Urothelium cell line (cell line): ENCODE measurements around the gene PCA3.
A peak's percentile ranks its signal among the peaks of the same experiment; 100 is the strongest.

ENCODE experiments used
- DNase-seq: peaks from one replicate; pipeline ENCODE4 v3.0.0; 2011; ENCODE audit warnings: low spot score, mixed read lengths
- FAIRE-seq: peaks from 2 replicates; lab custom pipeline; 2011; peaks lifted over from hg19 to GRCh38; lab: Jason Lieb, UNC

The PCA3 gene

DNA sequence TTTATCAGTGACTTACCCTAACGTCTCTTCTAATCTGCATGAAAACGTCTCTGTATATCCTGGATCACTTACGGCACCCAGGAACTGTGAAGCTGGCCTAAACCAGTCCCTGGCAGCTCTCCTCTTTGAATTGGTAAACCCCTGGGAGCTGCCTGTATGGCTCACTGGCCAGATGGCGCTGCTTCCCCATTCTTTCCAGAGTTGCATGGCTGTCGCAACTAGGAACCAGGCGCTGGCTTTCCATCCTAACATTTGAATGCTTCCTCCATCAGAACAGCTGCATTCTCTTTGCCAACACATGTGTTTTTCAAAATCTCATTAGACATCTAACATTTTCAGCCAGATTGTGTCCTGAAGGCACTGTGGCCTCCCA, 8.0 kb upstream of the PCA3 start:
- peak; percentile 19 for DNase-seq
- no peak for FAIRE-seq

DNA sequence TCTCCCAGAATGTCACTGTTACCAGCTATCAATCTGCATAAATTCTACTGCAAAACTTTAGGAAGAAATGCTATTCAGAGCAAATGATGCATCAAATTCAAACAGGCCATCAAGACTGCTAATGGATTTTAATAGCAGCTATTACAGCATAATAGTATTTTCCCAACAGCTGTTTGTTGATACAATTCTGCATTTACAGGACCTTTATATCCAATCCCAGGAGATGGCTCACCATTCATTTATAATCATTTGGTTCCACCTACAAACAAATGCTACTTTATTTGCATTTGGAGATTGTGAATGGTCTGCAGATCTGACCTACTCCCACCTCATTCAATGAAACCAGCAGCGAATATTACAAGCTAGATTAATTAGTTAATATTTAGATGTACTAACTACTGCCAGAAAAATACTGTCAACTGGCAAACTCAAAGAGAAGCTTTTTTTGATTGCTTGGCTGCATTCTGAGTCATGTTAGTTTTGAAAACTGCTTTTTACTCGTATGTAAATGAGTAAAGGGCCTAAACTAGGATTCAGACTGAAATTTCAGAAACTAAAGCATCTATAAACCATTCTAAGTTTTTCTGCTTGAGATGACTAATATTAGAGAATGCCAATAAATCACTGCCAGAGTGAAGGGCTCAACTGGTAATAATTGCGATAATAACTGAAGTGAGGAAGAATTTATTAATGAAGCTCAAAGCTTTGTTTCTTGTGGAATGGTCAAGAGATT, 7.1 kb upstream of the PCA3 start:
- no peak for FAIRE-seq

DNA sequence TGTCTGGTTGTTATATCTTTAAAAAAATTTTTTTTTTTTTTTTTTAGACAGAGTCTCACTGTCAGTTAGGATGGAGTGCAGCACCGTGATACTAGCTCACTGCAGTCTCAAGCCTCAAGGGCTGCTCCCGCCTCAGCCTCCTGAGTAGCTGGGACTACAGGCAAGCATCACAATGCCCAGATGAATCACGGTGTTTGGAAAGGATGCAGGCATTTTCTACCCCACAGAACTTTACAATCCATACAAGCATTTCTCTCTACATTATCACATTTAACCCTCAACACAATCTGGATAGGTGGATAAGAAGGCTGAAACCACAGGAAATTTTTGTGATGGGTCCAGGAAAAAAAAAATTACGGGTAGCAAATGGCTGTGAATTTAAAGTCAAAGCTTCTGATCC, 5.8 kb upstream of the PCA3 start:
- no peak for FAIRE-seq

More for the DNA sequence above, 7.1 kb upstream of the PCA3 start:
- no peak for DNase-seq

DNA sequence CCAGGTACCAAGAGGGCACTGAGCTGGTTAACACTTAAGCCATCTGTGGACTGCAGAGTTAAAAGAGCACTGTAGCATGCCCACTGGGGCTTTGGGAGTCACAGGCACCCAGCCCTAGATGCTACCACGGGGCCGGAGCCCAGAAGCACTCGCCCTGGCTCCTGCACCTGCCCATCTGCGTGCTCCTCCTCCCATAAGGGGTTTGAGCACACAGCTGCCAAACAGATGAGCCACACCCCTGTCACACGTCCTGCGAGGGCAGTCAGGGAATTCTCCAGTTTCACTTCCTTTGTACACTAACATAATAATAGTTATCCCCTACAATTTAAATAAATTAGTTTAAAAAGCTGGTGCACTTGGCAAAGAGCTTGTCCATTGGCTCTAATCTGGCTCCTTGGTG, 4.5 kb upstream of the PCA3 start:
- DNase-seq (no peak), FAIRE-seq (no peak)

More for the DNA sequence above, 5.8 kb upstream of the PCA3 start:
- no peak for DNase-seq

DNA sequence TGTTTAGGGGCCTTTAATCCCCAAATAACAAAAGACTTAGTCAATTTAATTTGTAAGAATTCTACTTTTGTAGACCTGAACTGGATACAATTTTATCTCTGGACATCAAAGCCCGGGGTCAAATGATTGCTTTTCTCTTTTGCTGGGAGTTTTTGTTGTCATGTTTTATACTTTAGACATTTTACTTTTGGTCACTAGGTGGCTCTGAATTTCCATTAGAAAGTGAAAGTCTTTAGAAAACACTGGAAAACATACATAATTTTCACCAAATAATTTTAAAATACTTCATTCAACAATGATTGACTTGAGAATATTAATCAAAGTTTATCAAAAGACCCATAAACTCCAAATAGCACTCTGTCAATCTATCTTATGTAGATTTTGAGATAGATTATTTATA, 2.8 kb upstream of the PCA3 start:
- FAIRE-seq = no peak

DNA sequence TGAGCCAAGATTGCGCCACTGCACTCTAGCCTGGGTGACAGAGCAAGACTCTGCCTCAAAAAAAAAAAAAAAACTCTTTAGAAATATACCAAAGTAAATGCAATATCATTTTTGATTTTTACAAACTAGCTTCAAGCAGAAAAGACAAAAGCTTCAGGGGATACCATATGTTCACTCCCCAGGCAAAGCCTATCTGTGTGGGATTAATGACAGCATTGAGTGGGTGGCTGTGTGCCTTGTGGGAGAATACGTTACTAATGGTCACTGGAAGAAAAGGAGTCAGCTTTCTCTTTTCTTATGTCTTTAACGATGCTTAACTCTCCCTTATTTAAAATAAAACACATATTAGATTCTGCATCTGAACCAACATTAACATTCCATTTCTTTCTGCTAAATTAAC, 1.9 kb downstream of the PCA3 start:
- FAIRE-seq (no peak), DNase-seq (no peak)

More for the DNA sequence above, 2.8 kb upstream of the PCA3 start:
- DNase-seq = no peak

DNA sequence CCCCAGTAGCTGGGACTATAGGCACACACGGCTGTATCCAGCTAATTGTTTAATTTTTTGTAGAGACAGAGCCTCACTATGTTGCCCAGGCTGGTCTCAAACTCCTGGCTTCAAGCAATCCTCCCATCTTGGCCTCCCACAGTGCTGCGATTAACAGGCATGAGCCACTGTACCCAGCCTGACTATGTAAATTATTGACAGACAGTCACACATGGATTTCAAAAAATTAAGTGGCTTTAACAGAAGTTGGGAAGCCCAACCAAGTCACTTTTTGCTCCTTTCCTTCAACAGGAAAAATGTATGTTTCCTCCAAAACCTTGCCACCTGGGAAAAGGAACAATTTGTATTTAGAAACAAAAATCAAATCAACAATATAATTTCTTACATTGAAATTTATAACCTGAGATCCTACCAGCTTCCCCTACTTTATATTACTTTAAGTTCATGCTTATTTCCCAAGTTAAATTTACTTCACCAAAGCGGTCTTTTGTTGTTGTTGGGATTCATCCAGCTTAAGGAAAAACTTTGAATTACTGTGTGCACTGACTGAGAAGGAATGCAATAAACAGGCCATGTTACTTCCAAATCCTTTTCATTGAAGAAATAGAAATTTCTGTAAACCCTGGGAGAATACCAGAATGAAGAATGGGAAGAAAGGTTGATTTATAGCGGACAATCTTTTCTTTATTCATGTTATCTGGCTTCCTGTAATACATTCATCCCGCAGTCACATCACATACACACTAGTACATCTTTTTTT, 8.6 kb downstream of the PCA3 start:
- no peak for DNase-seq
- no peak for FAIRE-seq

DNA sequence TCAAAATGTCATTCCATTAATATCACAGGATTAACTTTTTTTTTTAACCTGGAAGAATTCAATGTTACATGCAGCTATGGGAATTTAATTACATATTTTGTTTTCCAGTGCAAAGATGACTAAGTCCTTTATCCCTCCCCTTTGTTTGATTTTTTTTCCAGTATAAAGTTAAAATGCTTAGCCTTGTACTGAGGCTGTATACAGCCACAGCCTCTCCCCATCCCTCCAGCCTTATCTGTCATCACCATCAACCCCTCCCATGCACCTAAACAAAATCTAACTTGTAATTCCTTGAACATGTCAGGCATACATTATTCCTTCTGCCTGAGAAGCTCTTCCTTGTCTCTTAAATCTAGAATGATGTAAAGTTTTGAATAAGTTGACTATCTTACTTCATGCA, 20.6 kb downstream of the PCA3 start:
- DNase-seq = no peak
- FAIRE-seq = no peak

DNA sequence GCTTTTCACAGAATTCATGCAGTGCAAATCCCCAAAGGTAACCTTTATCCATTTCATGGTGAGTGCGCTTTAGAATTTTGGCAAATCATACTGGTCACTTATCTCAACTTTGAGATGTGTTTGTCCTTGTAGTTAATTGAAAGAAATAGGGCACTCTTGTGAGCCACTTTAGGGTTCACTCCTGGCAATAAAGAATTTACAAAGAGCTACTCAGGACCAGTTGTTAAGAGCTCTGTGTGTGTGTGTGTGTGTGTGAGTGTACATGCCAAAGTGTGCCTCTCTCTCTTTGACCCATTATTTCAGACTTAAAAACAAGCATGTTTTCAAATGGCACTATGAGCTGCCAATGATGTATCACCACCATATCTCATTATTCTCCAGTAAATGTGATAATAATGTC, 21.3 kb downstream of the PCA3 start:
- no peak for FAIRE-seq
- no peak for DNase-seq

DNA sequence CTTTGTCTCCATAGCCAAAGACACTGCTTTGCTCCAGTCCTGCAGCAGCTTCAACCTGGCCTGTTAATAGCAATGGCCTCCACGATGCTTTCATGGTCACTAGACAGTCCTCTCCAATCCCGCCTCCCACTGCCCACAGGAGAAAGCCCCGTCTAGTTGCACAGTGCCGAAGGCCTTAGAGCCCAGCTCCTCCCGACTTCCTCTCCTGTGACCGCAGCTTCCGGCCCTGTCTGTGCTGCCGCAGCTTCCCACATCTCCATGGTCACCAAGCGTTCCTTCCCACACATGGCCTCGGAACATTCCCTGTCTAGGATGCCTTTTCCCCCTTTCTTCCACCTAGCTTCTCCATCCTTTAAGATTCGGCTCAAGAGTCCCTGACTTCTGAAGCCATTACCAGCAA, 23.4 kb downstream of the PCA3 start:
- FAIRE-seq = no peak
- DNase-seq = no peak

DNA sequence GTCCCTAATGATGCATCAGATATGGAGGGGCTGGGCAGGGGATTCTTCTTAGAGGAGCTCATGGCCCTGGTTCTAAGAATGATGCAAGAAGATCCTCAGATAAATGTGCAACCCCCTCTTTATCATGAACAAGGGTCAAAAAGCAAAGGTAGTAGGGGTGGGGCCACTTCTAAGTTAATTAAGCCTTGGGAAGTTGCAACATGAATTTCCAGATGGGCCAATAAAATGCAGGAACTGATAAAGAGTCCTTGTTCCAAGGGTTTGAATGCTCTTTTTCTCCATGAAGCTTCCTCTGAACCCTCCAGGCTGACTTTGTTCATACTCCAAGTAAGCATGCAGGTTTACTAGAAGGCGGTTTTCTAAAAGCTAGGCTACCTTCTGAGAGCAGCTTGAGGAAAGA, 25.6 kb downstream of the PCA3 start:
- no peak for DNase-seq

DNA sequence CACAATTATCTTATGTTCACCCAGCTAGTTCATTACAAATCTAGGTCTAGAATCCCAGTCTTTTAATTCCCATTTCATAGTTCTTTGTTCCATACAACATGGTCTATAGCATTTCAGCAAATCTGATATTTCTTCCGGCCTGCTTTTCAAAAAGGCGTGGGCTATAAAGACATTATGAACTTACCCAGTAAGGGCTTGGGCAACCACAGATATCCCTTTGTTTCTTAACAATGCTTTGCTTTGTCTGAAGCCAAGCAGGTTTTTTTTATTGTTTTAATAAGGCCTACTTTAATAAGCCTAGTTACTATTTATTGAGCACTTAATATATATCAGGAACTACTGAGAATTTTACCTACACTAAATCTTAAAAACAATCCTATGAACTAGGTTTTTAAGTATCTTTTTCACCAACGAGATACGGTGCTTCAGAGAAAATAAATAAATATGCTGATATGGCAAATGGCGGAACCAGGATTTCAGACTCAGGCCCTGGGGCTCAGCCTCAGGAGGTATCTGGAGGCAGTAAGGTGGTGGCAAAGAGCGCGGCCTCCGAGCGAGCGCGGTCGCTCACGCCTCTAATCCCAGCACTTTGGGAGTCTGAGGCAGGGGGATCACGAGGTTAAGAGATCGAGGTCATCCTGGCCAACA, 29.7 kb downstream of the PCA3 start:
- DNase-seq (no peak), FAIRE-seq (no peak)

More for the DNA sequence above, 25.6 kb downstream of the PCA3 start:
- no peak for FAIRE-seq

DNA sequence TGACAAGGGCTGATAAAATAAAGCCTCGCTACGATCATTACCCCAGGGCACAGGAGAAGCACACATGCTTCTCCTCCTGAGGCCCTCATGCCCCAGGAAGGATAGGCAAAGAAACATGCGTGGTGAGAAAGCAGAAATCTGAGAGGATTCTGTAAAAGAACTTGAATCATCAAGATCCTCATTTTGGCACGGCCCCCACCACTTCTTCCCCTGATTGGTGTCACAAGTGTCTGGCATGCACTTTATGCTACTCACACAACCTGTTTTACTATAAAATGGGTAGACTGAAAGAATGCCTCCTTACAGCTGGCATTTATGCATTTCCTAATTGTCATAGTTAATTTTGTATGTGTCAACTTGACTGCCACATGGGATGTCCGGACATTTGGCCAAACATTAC, 32.1 kb downstream of the PCA3 start:
- FAIRE-seq = no peak
- DNase-seq = no peak

DNA sequence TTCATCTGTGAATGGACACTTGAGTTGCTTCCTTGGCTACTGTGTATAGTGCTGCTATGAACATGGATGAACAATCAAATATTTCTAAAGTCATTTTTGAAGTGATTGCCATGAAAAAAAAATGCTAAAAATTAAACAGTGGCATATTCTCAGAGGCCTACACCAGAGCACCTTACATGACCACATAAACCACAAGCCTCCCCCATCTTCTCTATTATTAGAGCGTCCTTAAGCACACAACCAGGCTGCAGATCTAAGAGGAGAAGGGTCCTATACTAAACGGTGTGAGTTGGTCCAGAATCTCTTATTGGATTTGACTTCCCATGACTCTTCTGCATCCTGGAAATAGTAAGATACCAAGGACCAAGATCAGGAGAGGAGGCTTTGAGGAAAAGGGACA, 34.3 kb downstream of the PCA3 start:
- FAIRE-seq (no peak), DNase-seq (no peak)

DNA sequence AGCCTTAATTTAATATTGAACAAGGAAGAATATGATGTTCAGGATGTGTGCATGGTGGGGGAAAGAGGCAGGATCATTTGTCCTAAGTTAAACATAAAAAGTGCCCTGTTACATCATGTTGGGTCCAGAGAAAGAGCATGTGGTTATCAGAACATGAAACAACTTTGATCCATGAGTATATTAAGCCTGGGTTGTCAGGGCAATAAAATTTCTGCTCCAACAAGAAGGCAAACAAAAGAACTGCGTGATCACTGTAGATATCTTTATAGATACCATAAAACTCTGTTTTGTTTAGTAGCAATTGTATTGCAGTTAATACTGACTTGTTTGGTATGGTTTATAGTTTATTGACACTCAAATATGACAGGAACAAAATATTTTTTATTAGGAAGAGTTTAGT, 35.2 kb downstream of the PCA3 start:
- FAIRE-seq = no peak
- DNase-seq = no peak

DNA sequence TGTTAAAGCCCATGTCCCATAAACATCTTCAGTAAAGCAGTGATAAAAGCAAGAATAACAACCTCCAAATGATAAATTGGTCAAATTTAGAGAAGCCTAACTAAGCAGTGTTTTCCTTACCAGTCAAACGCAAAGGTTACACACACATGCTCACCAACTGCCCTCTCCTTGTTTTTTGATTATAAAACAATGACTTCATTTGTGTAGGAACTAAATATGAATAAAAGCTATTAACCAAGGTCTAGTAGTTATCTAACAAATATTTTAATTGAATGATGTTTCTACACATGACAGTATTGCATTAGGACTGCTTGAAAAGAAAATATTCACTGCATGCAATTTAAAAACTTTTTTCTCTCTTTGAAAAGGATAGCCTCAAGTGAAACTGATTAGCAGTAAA, 36.7 kb downstream of the PCA3 start:
- FAIRE-seq = no peak
- DNase-seq = no peak

DNA sequence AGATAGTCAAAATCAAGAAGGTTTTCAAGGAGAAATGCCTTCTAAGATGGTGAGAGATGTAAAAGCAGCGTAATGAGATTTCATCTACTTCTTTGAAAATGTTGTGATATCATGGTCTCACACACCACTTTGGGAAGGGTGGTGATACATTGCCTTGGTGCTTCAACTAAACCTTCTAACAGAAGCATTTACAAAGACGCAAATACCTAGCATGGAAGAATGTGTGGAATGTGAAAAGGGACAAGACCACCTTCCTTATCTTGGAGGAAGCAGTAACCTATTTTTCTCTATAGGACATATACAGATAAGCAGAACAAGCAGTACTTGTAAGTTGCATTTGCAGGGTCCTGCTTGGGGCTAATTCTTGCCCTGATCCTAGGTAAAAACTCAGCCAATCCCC, 38.8 kb downstream of the PCA3 start:
- DNase-seq = no peak
- FAIRE-seq = no peak

DNA sequence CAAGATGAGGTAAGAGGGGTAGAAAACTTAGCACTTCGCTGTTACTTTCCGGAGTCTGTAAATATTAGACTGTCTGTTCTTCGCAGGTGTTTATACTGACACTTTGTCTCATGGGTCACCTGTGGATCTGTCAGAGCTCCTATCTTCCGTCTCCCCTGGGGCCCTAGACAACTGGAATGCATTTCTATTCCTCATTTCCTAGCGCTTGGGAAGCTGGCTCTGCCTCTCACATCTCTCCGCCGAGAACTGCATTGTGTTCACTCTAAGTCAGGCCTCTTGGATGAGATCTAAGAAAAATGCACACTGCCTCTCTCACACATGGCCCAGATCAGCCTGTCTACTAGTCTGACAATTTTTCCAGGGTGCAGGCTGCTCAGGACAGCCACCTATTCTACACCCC, 39.5 kb downstream of the PCA3 start:
- no peak for DNase-seq
- no peak for FAIRE-seq

DNA sequence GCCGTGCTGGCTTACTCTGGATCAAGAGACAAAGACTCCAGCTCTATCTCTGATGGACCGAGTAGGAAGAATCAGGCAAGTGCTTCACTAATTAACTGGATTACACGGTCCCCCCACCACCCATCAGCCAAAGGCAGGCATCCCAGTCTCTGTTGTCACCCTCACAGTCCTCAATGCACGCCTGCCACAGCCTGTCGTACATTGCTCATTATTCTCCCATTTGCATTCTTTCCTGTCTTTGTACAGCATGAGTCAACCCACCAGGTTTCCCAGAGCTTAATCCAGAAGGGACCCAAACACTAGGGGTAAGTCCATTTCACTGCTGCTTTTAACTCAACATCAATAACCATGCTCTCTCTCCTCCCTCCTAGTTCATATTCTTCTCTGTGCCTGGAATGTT, 44.4 kb downstream of the PCA3 start:
- FAIRE-seq = no peak
- DNase-seq = no peak

DNA sequence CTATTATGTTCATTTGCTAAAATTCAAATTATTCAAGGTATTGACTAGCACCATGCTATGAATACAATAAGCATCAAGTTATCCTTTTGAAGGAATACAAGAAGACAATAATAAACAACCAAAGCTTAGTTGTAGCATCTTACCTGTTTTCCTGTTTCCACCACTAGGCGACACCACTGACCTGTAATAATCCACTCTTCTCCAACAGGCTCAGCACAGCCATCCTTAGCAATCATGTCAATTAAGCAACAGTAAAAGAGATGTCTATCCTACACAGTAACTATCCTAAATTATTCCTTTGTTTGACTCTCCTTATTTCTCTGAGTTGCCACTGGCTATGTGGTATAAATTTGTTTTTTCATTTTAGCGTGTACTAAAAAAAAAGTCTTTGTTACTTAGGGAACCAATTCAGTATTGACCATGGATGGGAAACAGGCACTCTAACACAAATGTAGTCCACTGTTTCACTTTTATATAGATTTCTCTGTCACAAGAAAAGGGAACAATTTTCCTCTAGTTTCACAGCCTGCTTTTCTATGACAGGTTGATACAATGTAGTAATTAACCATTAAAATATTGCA, 46.2 kb downstream of the PCA3 start:
- DNase-seq (peak; percentile 40), FAIRE-seq (peak; percentile 27)

DNA sequence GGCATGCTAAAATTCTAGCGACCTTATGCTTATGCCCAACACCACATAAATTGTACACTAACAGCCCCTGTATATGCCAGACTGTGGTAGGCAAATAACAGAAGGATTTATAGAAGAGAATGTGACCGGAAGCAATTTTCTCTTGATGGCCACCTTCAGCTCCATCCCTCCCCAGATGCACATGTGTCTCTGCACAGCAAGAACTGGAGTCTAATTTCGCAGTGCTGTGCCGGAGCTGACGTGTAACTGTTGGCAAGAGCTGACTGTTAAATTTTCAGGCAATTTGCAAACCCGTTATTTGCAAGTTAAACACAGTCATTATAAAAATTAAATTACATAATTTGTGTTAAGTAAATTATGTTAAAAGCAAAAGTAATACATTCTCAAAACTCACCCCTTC, 48.4 kb downstream of the PCA3 start:
- DNase-seq = no peak

DNA sequence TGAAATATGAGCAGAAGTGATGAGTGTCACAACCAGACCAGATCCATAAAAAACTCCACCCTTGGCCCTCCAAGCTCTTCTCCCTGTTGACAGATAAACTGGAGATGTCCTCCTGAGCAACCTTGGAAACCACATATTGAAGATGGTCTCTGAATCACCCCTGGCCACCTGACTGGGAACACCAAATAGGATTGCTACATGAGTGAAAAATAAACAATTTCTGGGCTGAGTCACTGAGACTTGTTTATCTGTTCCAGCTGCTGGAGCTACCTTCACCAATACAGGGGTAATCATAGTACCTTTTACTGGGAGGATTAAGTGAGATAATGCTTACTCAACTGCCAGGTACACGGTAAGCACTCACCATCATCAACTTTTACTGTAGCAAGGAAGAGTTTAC, 53.3 kb downstream of the PCA3 start:
- FAIRE-seq (no peak), DNase-seq (peak; percentile 23)

More for the DNA sequence above, 48.4 kb downstream of the PCA3 start:
- FAIRE-seq = no peak
